ENCODE data around the gene SRRM3.
"Not testable (repeated sequence)": the region's sequence is repeated elsewhere in the genome, so short reads cannot be mapped to it uniquely, and the experiment has no call there.

The SRRM3 gene

GRCh38 chr7:76211216-76211615 is 9.5 kb downstream of the SRRM3 start:
- no peak overlapping the region for H3K4me3 ChIP-seq (ENCODE audit: low read depth, low read length)
- no peaks in the 10 kb centered on the region for H3K9me3 ChIP-seq (ENCODE audit: control insufficient read depth, low read length)
- H3K27ac ChIP-seq, result no peak overlapping the region
- no peaks in the 10 kb centered on the region for H3K4me1 ChIP-seq
- no peak overlapping the region for H2AFZ ChIP-seq
- H3K27me3 ChIP-seq (ENCODE audit: control insufficient read depth, insufficient read depth, low read length), result no peaks in the 10 kb centered on the region
- H3K79me2 ChIP-seq, result peaks cover 11% of the 10 kb centered on the region
- H3K4me2 ChIP-seq (ENCODE audit: low read length), result no peak overlapping the region
- no peak for TF ChIP-seq CTCF (IDR thresholded peaks at IDR 0.05)
- no peak overlapping the region for H3K9ac ChIP-seq
- H3K36me3 ChIP-seq (ENCODE audit: control insufficient read depth, insufficient read depth, low read length), result no peaks in the 10 kb centered on the region

GRCh38 chr7:76215349-76215748 is 13.7 kb downstream of the SRRM3 start:
- not testable (repeated sequence) for H3K4me2 ChIP-seq (ENCODE audit: low read length); H2AFZ ChIP-seq; H3K36me3 ChIP-seq (ENCODE audit: control insufficient read depth, insufficient read depth, low read length); H3K9ac ChIP-seq; H3K27ac ChIP-seq; H3K27me3 ChIP-seq (ENCODE audit: control insufficient read depth, insufficient read depth, low read length); H3K9me3 ChIP-seq (ENCODE audit: control insufficient read depth, low read length); H3K4me3 ChIP-seq (ENCODE audit: low read depth, low read length)
- H3K79me2 ChIP-seq, result peaks cover 18% of the 10 kb centered on the region
- peaks cover 14% of the 10 kb centered on the region for H3K4me1 ChIP-seq

- H3K4me3 ChIP-seq (ENCODE audit: low read depth, low read length), result no peak overlapping the region
- H2AFZ ChIP-seq, result no peak overlapping the region
- no peaks in the 10 kb centered on the region for H3K27me3 ChIP-seq (ENCODE audit: control insufficient read depth, insufficient read depth, low read length)
- no peaks in the 10 kb centered on the region for H3K36me3 ChIP-seq (ENCODE audit: control insufficient read depth, insufficient read depth, low read length)
- H3K27ac ChIP-seq, result no peak overlapping the region
- no peak for TF ChIP-seq CTCF (IDR thresholded peaks at IDR 0.05)
- peaks cover 17% of the 10 kb centered on the region for H3K79me2 ChIP-seq
- H3K4me2 ChIP-seq (ENCODE audit: low read length), result no peak overlapping the region
- H3K4me1 ChIP-seq, result peaks cover 16% of the 10 kb centered on the region
- H3K9ac ChIP-seq, result no peak overlapping the region
- no peaks in the 10 kb centered on the region for H3K9me3 ChIP-seq (ENCODE audit: control insufficient read depth, low read length)
These were observed 14.8 kb downstream of the SRRM3 start for GRCh38 chr7:76216381-76217082.

- no peak overlapping the region for H3K9ac ChIP-seq
These were observed 16.4 kb downstream of the SRRM3 start for GRCh38 chr7:76217942-76218566.

More at GRCh38 chr7:76217942-76218566, 16.4 kb downstream of the SRRM3 start:
- Histone ChIP-seq H3K4me1 (peaks cover 16% of the 10 kb centered on the region), H3K36me3 (ENCODE audit: control insufficient read depth, insufficient read depth, low read length) (no peaks in the 10 kb centered on the region), H3K79me2 (peaks cover 17% of the 10 kb centered on the region), H3K27me3 (ENCODE audit: control insufficient read depth, insufficient read depth, low read length) (no peaks in the 10 kb centered on the region), H3K4me2 (ENCODE audit: low read length) (no peak overlapping the region), H2AFZ (no peak overlapping the region), H3K4me3 (ENCODE audit: low read depth, low read length) (no peak overlapping the region), H3K9me3 (ENCODE audit: control insufficient read depth, low read length) (no peaks in the 10 kb centered on the region), H3K27ac (no peak overlapping the region)
- no peak for TF ChIP-seq CTCF (IDR thresholded peaks at IDR 0.05)

All from parathyroid adenoma (tissue), 2 donors.